Omental fat pad (tissue), 4 donors: ENCODE measurements around the gene SHANK2. TPM values are rescaled to one million over a fixed set of nuclear protein-coding genes. Genes with fewer than 3 reads are reported as not detected.

Source experiments
- ATAC-seq: fragments of 150-250 bp; one replicate; pipeline ENCODE4 v1.9.1; 2016; ENCODE audit warnings: mild to moderate bottlenecking, moderate library complexity; ENCODE audit not compliant: low FRiP score
- DNase-seq: peaks from one replicate; pipeline ENCODE4 v3.0.0-alpha.2; 2019; ENCODE audit warnings: low spot score
- CTCF ChIP-seq, 3 donors: fragments of 450-650 bp; IDR thresholded peaks; one replicate each; pipeline ENCODE4 v1.5.1; 2016 to 2017; ENCODE audit warnings: antibody characterized with exemption in 3 of 3, mild to moderate bottlenecking in 3 of 3, moderate library complexity in 2 of 3
- total RNA-seq, 4 donors: library from RNA; depleted of rRNA; stranded (reverse); fragments of >200 nt; gene quantifications; one replicate each; pipeline ENCODE4 v1.1.0, GENCODE V29; 2016

Gene SHANK2
- total RNA-seq, 4 donors from 2014 or later: 0.82 to 9.6 (median 5.6) TPM

DNA sequence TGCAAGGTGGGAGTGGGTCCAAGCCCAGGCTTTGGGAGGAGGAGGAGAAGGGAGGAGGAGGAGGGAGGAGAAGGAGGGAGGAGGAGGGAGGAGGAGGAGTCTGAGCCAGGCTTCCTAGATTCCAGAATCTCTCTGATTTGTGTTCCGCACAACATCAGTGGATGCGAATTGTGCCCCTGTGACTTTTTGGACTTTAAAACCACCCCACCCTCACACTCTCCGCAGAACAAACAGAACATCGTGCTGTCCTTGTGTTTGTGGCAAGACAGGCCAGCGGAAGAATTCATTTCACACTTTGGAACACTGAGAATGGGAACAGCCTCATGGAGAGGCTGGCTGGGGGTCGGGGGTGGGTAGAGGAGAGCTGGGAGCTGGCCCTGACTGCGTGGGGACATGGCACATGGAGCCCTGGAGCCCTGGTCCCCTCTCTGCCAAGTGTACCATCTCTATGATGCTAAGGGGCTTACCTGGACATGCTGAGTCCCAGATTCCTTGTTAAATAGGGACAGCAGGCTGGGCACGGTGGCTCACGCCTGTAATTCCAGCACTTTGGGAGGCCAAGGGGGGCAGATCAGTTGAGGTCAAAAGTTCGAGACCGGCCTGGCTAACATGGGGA, 16.4 kb upstream of the SHANK2 start:
- no peak for ATAC-seq
- TF ChIP-seq CTCF (IDR thresholded peaks at IDR 0.05): no peak
- DNase-seq: no peak

- ATAC-seq: no peak
- no peak for DNase-seq
- no peak for TF ChIP-seq CTCF (IDR thresholded peaks at IDR 0.05)
Observed at GRCh38 chr11:71267807-71268421, 15.5 kb upstream of the SHANK2 start.

DNA sequence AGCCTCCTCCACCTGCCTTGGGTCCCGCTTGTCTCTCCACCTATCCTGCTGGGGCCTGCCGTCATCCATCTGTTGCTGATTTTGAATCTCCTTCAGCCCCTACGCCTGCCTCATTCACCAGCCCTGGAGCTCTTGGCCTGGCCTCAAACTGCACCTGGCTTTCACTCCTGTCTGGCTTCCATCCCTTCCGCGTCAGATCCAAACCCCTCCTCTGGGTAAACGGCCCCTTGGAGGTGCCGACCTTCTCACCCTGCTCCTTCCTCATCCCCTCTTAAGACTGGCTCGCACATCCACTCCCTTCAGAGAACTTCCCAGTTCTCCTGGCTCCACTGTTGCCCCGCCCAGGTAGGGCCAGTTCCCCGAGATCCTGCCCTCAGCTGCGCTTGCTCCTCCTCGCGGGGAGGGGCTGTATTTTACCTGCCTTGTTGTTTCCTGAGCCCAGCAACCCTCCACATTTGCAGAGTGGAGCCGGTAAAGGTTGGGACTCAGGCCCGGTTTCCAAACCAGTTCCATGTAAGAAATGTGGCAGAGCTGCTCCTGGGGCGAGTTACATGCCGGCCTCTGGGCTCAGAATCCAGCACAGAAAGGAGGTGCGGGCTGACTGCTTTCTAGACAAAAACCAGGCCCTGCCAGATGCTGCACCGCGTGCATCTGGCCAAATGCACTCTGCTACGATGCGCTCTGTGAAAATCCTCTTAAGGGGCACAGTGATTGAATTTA, 13.9 kb upstream of the SHANK2 start:
- ATAC-seq: no peak

DNA sequence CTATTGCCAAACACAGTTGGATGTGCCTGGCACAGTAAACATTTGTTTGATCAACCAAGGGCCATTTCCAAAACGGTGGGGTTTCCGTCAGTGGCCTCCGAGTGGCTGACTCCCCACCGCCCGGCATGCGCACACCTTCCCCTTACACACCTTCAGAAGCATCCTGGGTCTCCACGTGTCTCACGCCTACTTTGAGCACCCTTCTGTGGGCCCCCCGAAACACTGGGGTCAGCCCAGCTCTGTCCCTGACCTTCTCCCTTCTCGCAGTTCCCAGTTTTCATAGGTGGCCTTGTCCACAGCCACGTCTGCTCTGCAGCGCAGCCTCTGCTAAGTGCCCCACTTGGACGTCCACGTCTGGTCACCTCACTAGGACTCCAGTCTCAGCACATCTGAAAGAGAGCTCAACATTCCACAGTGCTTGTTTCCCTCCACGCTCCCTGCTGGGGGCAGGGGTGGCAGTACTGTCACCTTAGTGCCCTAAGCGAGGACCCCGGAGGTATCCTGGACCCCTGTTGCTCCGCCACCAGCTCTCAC, 13.2 kb upstream of the SHANK2 start:
- ATAC-seq: no peak
- DNase-seq: no peak
- no peak for TF ChIP-seq CTCF (IDR thresholded peaks at IDR 0.05)

More for the DNA sequence above, 13.9 kb upstream of the SHANK2 start:
- DNase-seq: no peak
- TF ChIP-seq CTCF (IDR thresholded peaks at IDR 0.05): no peak

DNA sequence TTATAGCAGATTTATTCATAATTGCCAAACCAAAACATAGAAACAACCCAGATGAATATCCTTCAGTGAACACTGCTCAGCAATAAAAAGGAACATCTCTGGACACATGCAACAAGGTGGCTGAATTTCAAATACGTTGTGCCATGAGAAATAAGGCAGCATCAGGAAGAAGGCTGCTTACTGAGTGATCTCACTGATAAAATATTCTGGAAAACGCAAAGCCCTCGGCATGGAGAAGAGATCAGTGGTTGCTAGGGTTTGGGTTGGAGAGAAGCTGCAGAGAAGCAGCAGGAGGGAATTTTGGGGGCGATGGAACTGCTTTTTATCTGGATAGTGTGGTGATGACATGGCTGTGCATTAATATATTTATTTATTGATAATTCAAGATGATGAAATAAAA, 11.0 kb upstream of the SHANK2 start:
- DNase-seq (no peak), ATAC-seq (no peak)
- no peak for TF ChIP-seq CTCF (IDR thresholded peaks at IDR 0.05)

DNA sequence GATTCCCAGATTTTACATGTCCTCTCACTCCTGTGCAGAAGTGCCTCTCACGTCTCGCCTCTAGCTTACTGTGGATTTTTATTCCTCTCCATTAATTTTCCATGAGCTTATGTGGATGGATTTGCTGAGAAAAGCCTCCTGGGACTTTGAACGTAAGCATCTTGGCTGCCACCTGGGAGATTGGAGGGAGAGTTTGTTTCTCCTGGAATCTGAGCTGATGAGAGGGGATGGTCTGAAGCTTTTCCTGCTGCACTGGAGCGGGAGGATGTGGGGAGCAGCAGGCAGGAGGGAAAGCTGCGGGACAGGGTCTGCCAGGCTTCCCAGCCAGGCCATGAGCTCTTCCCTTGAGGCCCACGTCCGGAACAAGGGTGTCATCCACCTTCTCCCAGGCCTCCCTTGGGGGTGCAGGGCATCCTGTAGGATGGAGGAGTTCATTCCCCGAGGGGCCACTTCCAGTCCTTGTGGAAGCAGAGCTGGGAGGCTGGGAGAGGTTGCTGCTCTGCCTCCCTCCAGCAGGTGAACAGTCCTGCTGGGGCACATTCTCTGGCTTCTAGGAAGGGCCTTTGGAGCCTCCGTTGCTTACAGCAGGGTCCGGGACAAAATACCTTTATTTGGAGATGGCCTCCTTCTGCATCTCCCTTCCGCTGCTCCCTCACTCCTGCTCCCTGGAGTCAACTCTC, 3.6 kb upstream of the SHANK2 start:
- TF ChIP-seq CTCF (IDR thresholded peaks at IDR 0.05): no peak
- DNase-seq (no peak), ATAC-seq (no peak)
